Right cardiac atrium (tissue), 5 donors: ENCODE measurements around the gene ZCCHC17. TPM values are rescaled to one million over a fixed set of nuclear protein-coding genes. Genes with fewer than 3 reads are reported as not detected.

Experiments used
- ATAC-seq, 2 donors: fragments of 200-7000 bp; cut with Tn5 transposase; one replicate each; pipeline versions ENCODE4 v1.8.0 to v1.9.1; 2020; ENCODE audit warnings: moderate library complexity in 2 of 2, mild to moderate bottlenecking in 1 of 2
- DNase-seq, 3 donors: peaks; one replicate each; pipeline ENCODE4 v3.0.0-alpha.2; 2020
- H3K27ac ChIP-seq: one replicate; pipeline ENCODE4 v1.5.1; 2013; ENCODE audit warnings: mild to moderate bottlenecking, low read length, control low read depth, moderate library complexity
- H3K27me3 ChIP-seq: one replicate; pipeline ENCODE4 v1.6.1; 2013; ENCODE audit not compliant: control insufficient read depth, insufficient read depth
- H3K4me1 ChIP-seq: one replicate; pipeline ENCODE4 v1.6.1; 2013; ENCODE audit warnings: low read length; ENCODE audit not compliant: control insufficient read depth, insufficient read depth
- H3K4me3 ChIP-seq: one replicate; pipeline ENCODE4 v1.5.1; 2013; ENCODE audit warnings: low read length, control low read depth
- H3K9me3 ChIP-seq: one replicate; pipeline ENCODE4 v1.6.1; 2013; ENCODE audit warnings: low read length; ENCODE audit not compliant: control insufficient read depth
- WGBS: extraction: QIAGEN DNeasy Blood & Tissue Kit; methylation state at CpG from one replicate; pipeline ENCODE4 v1.1.7; 2013; 5-methylcytosine and 5-hydroxymethylcytosine counted together
- intact Hi-C, 4 donors: fragments of 100-400 bp; cut with DNase I; formaldehyde crosslinking; loops; one replicate each; pipeline versions ENCODE4 v1.11.0 to v1.14.0; 2022 to 2023
- polyA plus RNA-seq: library from polyadenylated mRNA; stranded (reverse); fragments of 200-250 nt; gene quantifications from one replicate; pipeline ENCODE4 v1.2.3, GENCODE V29; 2013
- total RNA-seq, 4 donors: library from RNA; stranded (reverse); fragmentation: NEBNext Ultra II Directional; extraction: Animal tissue kit (Norgen Biotek cat#: 25700); gene quantifications; one replicate each; pipeline ENCODE4 v1.2.1, GENCODE V29; 2021
- donor health status: healthy with polysubstance abuse.
- donor health status: DM: no; HTN: yes; CAD: no.
- donor health status: DM: no; HTN: no; CAD: no.
- donor health status: DM: no; HTN: yes; CAD: no; lungs with severe emphysema.
- donor health status: DM: yes; HTN: yes; CAD: no.

ZCCHC17 gene
- total and polyA plus RNA-seq, 5 donors = 14.7 to 23.5 (median 20.3) TPM

- Histone ChIP-seq H3K4me1 (no peaks in the 10 kb centered on the region), H3K4me3 (no peak overlapping the region), H3K27me3 (no peaks in the 10 kb centered on the region), H3K9me3 (no peaks in the 10 kb centered on the region), H3K27ac (no peak overlapping the region)
- no peak for ATAC-seq
- no peak for DNase-seq
- intact Hi-C loops = no loop called here
- WGBS = 87% methylated on average over 3 of the region's 3 CpGs
Observed at GRCh38 chr1:31306278-31306677, 9.4 kb downstream of the ZCCHC17 start.

- no peak for ATAC-seq
- WGBS = 32% methylated on average over 1 of the region's 1 CpG
- Histone ChIP-seq H3K27ac (no peak overlapping the region), H3K4me3 (no peak overlapping the region), H3K9me3 (no peaks in the 10 kb centered on the region), H3K27me3 (no peaks in the 10 kb centered on the region), H3K4me1 (no peaks in the 10 kb centered on the region)
- no peak for DNase-seq
- intact Hi-C loops = no loop called here
Observed at GRCh38 chr1:31308036-31308435, 11.2 kb downstream of the ZCCHC17 start.

- WGBS = 93% methylated on average over 4 of the region's 4 CpGs
- intact Hi-C loops = no loop called here
- Histone ChIP-seq H3K27ac (no peak overlapping the region), H3K4me1 (no peaks in the 10 kb centered on the region), H3K9me3 (no peaks in the 10 kb centered on the region), H3K27me3 (no peaks in the 10 kb centered on the region), H3K4me3 (no peak overlapping the region)
- ATAC-seq (no peak), DNase-seq (no peak)
Observed at GRCh38 chr1:31310198-31310597, 13.4 kb downstream of the ZCCHC17 start.

- H3K27ac ChIP-seq = no peak overlapping the region
- H3K9me3 ChIP-seq = no peaks in the 10 kb centered on the region
- H3K4me3 ChIP-seq = no peak overlapping the region
- no peak for ATAC-seq
- 97% methylated on average over 3 of the region's 3 CpGs for WGBS
- H3K4me1 ChIP-seq = no peaks in the 10 kb centered on the region
- H3K27me3 ChIP-seq = no peaks in the 10 kb centered on the region
- DNase-seq = no peak
- intact Hi-C loops = no loop called here
Observed at GRCh38 chr1:31315902-31316301, 19.1 kb downstream of the ZCCHC17 start.

- Histone ChIP-seq H3K4me3 (no peak overlapping the region), H3K9me3 (no peaks in the 10 kb centered on the region), H3K27ac (no peak overlapping the region), H3K27me3 (no peaks in the 10 kb centered on the region), H3K4me1 (no peaks in the 10 kb centered on the region)
- no peak for ATAC-seq
- 87% methylated on average over 1 of the region's 1 CpG for WGBS
- DNase-seq = no peak
- intact Hi-C loops = no loop called here
Observed at GRCh38 chr1:31318146-31318545, 21.3 kb downstream of the ZCCHC17 start.

- no peak overlapping the region for H3K4me3 ChIP-seq
- peaks cover 3% of the 10 kb centered on the region for H3K4me1 ChIP-seq
- ATAC-seq = peak in 1 of 2 donors; percentile 36
- no peak overlapping the region for H3K27ac ChIP-seq
- intact Hi-C loops = no loop called here
- WGBS = 100% methylated on average over 4 of the region's 4 CpGs
- no peaks in the 10 kb centered on the region for H3K27me3 ChIP-seq
- H3K9me3 ChIP-seq = no peaks in the 10 kb centered on the region
- no peak for DNase-seq
Observed at GRCh38 chr1:31324093-31324492, 27.3 kb downstream of the ZCCHC17 start.

GRCh38 chr1:31324992-31325391, 28.2 kb downstream of the ZCCHC17 start:
- Histone ChIP-seq H3K4me1 (peaks cover 3% of the 10 kb centered on the region), H3K27ac (no peak overlapping the region), H3K4me3 (no peak overlapping the region), H3K9me3 (no peaks in the 10 kb centered on the region), H3K27me3 (no peaks in the 10 kb centered on the region)
- ATAC-seq (no peak), DNase-seq (no peak)
- WGBS = 87% methylated on average over 3 of the region's 3 CpGs
- intact Hi-C loops = no loop called here

GRCh38 chr1:31326461-31326860, 29.6 kb downstream of the ZCCHC17 start:
- Histone ChIP-seq H3K4me1 (peaks cover 3% of the 10 kb centered on the region), H3K4me3 (no peak overlapping the region), H3K9me3 (no peaks in the 10 kb centered on the region), H3K27me3 (no peaks in the 10 kb centered on the region), H3K27ac (no peak overlapping the region)
- ATAC-seq = peak in 1 of 2 donors; percentile 29
- DNase-seq = no peak
- intact Hi-C loops = no loop called here
- 69% methylated on average over 1 of the region's 1 CpG for WGBS

GRCh38 chr1:31327381-31327780, 30.5 kb downstream of the ZCCHC17 start:
- Histone ChIP-seq H3K27me3 (no peaks in the 10 kb centered on the region), H3K4me1 (peaks cover 3% of the 10 kb centered on the region), H3K27ac (no peak overlapping the region), H3K9me3 (no peaks in the 10 kb centered on the region), H3K4me3 (no peak overlapping the region)
- WGBS = 78% methylated on average over 3 of the region's 3 CpGs
- intact Hi-C loops = no loop called here
- no peak for ATAC-seq
- DNase-seq = no peak

- ATAC-seq = no peak
Observed at GRCh38 chr1:31335007-31335406, 38.2 kb downstream of the ZCCHC17 start.

GRCh38 chr1:31336687-31337467, 40.0 kb downstream of the ZCCHC17 start:
- no peak for ATAC-seq
- no peak for DNase-seq
- Histone ChIP-seq H3K27ac (no peak overlapping the region), H3K27me3 (no peaks in the 10 kb centered on the region), H3K4me3 (no peak overlapping the region), H3K4me1 (no peaks in the 10 kb centered on the region), H3K9me3 (no peaks in the 10 kb centered on the region)
- intact Hi-C loops = loop anchor here in 3 of 4 donors (5.0 to 10.0 kb wide), 2 partner anchors 152 to 155 kb away; no protein-coding TSS in a partner anchor
- WGBS = 77% methylated on average over 10 of the region's 10 CpGs

More at GRCh38 chr1:31335007-31335406, 38.2 kb downstream of the ZCCHC17 start:
- H3K4me1 ChIP-seq = no peaks in the 10 kb centered on the region
- no peak for DNase-seq
- H3K9me3 ChIP-seq = no peaks in the 10 kb centered on the region
- intact Hi-C loops = loop anchor here in 3 of 4 donors (5.0 to 10.0 kb wide), 2 partner anchors 150 to 153 kb away; no protein-coding TSS in a partner anchor
- H3K27ac ChIP-seq = no peak overlapping the region
- no peaks in the 10 kb centered on the region for H3K27me3 ChIP-seq
- H3K4me3 ChIP-seq = no peak overlapping the region
